HG03066 (cell line): ENCODE measurements around the gene SRP19.
"Not testable (repeated sequence)": the region's sequence is repeated elsewhere in the genome, so short reads cannot be mapped to it uniquely, and the experiment has no call there.

ENCODE experiments used
- ATAC-seq: cut with Tn5 transposase; IDR thresholded peaks from one replicate; pipeline ENCODE4 v1.9.1; 2021; ENCODE audit warnings: low read depth; ENCODE audit not compliant: unreplicated experiment

Gene SRP19

DNA sequence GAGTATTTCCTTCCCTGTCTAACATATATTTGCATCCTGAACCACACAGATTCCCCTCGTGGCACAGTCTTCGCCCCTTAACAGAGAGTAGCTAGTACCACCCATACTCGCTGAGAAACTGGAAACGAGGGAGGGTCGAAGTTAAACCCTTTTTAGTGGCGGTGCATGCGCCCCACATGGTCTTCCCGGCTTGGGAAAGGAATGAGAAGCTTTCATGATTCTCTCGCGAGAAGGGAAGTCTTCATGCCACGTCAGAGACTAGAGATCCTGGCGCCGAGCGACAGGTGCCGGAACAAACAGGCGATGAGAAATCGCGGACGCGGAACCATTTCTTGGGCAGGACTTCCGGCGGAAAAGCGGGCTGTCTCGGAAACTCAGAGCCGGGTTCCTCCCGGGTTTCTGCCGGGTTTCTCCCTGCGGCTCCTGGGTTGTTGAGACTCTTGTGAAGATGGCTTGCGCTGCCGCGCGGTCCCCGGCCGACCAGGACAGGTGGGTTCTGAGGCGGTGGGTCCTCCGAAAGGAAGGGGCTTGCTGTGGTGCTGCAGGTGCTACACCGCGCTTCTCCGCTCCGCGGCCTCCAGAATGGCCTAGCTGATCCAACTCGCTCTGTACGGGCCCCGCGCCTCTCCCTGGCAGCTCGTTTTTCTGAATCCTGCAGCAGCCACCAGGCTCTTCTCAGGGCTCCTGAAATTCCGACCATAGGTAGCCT is at the start of gene SRP19:
Gene SRP19 (plus strand): TSS at position 359 of the 709 bp plus-strand sequence. CDS start 90 bp downstream, at position 449.
- peak; percentile 99 for ATAC-seq

DNA sequence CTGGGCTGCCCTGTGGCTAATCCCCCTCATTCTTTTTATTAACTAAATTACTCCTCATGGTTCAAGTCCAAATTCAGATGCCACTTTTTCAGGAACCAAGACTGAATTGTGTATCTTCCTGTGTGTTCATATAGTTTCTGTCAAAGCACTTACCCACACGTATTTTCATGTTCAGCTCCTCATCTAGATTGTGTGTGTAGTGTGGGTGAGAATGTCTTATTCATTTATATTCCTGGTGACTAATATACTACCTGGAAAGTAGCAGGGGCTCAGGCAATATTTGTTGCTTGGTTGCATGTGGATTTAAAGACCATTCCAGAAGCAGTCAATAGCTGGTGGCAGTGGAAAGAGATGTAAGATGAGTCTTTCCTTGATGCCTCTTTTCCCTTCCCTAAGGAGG is 48.5 kb upstream of the SRP19 start:
- no peak for ATAC-seq

DNA sequence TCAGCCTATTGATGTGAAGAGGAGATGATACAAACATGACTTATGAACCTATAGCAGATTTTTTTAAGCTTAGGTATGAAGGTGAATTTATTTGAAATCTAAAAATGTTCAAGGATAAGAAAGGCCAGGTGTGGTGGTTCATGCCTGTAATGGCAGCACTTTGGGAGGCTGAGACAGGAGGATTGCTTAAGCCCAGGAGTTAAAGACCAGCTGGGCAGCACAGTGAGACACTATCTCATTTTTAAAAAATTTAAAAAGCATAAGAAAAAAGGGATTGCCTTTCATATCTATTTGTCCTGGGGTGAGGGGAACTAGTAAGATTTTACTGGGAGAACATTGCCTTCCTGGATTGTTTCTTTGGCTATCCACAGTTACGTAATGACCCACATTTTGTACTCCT is 40.8 kb upstream of the SRP19 start:
- ATAC-seq = no peak

DNA sequence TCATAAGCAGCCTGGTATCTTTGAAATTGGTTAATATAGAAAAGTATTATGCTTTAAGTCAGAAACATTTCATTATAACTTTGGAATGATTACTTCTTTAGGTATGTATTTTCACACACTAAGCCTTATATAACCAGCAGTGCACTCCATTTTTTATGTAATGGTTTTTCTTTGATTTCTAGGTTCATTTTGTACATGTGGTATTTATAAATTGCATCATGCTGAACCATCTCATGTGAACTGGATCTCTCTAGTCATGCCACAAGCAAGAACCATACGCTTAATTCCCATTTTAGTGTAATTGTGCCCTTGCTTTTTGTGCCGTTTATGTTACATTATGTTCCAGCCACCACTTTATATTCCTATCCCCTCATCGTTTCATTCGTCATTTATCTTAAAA is 38.6 kb upstream of the SRP19 start:
- ATAC-seq = no peak

DNA sequence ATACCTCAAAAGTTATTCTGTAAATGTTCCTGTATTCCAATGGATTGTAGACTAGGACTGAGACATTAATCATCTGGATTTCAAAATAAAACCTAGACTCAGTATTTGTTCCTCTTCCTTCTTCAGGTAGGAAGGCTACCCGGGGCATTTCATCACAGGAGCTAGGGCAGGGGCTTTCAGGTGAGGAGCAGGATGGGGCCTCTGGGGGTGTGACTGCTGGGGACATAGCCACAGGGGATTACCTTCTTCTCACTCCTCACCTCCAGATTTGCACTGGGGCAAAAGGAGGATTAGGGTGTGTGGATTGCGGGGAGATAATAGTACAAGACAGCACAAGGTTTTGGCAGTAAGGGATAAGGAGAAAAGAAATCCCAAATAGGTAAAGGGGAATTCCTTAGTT is 37.9 kb upstream of the SRP19 start:
- no peak for ATAC-seq

DNA sequence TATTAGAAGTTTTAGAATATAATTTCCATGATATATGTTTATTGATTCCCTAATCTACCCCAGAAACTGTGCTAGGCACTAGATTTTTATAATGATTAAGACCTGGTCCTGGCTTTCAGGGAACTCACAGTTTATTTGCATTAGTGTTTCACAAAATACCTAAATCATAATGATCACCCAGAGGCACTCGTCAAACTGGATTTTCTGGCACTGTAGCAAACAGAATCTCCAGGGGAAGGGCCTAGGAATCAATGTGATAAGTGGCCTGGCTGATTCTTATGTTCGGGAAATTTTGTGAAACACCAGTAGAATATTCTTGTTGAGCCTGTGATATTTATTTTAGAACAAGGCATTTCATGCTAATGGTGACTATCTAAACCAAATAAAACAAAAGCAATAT is 37.4 kb upstream of the SRP19 start:
- ATAC-seq = no peak

DNA sequence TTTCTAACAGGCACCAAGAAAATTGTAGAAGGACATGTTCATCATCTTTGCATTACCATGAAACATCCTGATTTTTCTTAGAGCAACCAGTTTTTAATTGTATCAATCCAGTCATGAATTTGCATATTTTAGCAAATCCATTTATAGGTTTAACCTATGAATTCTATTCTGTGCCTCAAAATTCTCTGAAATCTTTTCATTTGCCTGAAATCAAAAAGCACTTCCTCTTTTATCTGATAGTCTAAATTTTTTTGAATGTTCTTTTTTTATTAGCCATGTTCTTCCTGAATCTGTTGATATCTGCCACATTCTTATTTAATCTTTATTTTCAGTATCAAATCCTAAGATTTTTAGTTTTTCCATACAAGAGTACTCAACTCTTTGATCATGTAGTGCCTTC is 36.9 kb upstream of the SRP19 start:
- ATAC-seq = no peak

DNA sequence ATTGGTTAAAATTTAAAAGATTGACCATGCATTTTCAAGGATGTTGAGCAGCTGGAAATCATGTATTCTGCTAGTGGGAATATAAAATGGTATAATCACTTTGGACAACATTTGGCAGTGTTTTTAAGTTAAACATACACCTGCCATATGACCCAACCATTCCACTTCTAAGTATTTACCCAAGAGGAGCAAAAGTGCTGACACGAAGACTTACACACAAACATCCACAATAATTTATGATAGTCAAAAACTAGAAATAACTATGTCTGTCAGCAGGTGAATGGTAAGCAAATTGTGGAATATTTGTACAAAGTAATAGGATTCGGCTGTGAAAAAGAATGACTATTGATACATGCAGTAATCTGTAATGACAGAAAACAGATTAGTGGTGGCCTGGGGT is 30.7 kb upstream of the SRP19 start:
- no peak for ATAC-seq

DNA sequence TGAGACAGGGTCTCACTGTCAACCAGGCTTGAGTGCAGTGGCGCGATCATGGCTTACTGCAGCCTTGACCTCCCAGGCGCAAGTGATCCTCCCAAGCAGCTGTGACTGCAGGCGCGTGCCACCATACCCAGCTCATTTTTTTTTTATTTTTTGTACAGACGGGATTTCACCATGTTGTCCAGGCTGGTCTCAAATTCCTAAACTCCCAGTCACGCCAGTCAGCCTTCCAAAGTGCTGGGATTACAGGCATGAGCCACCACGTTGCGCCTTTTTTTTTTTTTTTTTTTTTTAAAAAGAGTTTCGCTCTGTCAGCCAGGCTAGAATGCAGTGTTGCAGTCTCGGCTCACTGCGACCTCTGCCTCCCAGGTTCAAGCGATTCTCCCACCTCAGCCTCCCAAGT is 27.1 kb upstream of the SRP19 start:
- ATAC-seq = no peak

DNA sequence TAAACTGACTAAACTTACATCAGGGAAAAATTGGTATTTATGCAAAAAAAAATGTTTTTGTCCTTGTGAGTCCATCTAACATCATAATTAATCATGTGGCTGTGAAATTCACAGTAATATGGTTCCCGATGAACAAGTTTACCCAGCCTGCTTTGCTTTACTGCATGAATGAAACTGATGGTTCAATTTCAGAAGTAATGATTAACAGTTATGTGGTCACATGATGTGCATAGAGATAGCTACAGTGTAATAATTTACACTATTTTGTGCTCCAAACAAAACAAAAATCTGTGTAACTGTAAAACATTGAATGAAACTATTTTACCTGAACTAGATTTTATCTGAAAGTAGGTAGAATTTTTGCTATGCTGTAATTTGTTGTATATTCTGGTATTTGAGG is 16.6 kb upstream of the SRP19 start:
- ATAC-seq = no peak

DNA sequence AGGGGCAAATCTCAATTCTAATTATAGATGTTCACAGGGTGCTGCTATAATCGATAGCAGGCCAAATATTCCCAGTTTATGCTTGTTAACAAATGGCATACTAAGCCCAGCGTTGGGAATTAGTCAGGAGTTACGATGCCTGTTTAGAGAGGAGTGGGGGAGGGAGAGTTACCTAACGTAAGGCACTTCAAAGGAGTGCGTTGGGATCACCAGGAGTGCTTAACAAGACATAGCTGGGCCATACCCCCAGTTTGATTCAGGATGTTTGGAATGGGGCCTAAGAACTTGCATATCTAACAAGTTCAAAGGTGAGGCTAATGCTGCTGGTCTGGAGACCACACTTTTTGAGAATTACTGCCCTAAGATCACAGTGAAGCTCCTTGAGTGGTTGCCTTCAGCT is 14.5 kb upstream of the SRP19 start:
- no peak for ATAC-seq

DNA sequence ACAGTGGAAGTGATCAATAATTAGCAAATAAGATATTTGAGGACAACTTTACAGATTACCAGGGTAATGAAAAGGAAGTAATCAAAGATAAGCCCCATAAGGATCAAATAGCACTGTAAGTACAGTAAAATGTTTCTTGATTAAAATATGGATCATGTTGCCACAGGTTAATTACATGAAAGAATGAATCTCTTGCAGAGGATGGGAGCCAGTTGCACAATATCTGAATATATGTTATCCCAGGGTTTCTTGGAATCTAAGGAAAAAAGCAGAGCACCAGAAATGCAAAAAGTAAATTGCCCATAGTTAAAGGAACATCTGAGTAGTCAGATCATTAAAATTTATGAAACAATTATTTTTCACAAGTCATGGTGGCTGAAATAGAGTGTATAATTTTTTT is 13.8 kb upstream of the SRP19 start:
- no peak for ATAC-seq

DNA sequence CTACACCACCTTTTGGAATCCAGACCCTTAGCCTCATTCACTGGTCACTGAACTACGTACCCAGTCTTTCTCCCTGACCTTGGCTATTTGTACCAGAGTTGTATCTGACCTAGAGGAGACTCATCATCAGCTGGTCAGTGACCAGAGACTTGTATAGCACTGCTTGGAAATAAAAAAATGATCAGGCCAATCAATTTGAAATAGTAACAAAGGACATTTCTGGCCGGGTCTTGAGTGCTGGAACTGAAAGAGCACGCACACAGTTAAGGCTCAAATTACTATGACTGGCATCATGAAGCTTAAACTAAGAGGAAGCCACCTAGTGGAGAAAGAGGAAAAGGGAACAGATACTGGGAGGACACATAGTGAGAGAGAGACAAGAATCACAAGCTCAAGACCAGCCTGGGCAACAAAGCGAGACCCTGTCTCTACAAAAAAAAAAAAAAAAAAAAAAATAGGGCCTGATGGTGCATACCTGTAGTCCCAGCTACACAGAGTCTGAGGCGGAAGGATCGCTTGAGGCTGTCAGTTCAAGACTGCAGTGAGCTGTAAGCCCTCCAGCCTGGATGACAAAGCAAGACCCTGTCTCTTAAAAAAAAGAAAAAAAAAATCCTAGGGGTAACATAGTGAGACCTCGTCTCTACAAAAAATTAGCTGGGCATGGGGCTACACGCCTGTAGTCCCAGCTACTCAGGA is 12.8 kb upstream of the SRP19 start:
- peak; percentile 98 for ATAC-seq

DNA sequence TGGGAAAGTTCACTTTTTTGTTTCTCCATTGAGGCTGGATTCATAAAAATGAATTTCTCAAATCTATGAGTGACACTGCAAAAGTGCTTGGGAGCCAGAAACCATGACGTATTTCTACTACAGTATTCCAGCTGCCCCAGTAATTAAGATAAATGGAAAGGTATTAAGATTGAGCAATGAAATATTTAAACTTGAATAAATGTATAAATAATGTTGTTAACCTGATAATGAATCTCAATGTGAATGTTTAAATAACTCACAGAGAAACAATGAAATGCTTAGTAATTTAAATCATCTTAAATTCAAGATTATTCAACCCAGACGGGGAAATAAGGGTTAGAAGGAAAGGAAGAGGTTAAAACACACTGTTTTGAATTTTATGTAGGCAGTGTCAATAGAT is 11.2 kb upstream of the SRP19 start:
- ATAC-seq = no peak

DNA sequence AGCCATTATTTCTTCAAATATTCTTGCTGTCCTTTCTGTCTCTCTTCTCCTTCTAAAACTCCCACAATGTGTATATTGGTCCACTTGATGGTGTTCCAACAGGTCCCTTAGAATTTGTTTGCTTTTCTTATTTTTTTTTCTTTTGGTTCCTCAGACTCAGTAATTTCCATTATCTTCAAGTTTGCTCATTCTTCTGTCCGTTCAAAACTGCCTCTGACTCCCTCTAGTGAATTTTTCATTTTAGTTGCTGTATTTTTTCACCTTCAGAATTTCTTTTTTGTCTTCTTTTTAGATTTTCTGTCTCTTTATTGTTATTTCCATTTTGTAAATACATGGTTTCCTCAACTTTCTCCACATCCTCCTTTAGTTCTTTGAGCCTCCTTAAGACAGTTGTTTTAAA is 6.4 kb upstream of the SRP19 start:
- ATAC-seq = no peak

DNA sequence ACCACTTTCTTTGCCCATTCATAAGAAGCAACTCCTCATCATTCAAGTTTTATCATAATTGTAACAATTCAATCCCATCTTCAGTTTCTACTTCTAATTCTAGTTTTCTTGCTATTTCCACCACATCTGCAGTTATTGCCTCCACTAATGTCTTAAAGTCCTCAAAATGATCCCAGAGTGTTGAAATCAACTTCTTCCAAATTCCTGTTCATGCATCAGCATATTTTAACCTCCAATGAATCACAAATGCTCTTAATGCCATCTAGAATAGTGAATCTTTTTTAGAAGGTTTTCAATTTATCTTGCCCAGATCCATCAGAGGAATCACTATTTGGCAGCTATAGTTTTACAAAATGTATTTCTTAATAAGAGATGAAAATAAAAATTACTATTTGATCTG is 3.2 kb upstream of the SRP19 start:
- ATAC-seq = no peak

DNA sequence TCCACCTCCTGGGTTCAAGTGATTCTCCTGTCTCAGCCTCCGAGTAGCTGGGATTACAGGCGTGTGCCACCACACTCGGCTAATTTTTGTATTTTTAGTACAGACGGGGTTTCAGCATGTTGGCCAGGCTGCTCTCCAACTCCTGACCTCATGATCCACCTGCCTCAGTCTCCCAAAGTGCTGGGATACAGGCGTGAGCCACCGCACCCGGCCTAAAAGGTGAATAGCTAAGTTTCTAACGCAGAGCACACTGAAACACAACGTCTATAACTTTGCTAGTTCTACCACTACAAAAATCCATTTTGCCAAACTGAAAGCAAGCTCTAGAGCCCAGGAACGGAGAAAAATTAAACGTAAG is 537 bp upstream of the SRP19 start:
- ATAC-seq = not testable (repeated sequence)

DNA sequence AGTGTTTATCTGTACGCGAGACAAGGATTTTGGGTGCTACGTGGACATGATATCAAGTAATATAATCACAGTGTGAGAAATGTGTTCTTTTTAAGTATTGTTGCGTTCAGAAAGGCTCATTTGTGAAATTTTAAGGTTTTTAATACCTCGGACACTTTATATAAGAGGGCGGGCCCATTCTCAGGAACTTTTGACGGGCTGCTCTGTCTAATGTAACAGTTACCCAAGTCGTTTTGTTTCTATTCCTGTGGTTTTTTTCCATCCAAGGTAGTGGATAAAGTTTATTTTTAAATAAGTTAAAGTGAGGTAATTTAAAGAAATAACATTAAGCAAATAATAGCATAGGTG is 525 bp downstream of the SRP19 start:
- ATAC-seq = no peak

DNA sequence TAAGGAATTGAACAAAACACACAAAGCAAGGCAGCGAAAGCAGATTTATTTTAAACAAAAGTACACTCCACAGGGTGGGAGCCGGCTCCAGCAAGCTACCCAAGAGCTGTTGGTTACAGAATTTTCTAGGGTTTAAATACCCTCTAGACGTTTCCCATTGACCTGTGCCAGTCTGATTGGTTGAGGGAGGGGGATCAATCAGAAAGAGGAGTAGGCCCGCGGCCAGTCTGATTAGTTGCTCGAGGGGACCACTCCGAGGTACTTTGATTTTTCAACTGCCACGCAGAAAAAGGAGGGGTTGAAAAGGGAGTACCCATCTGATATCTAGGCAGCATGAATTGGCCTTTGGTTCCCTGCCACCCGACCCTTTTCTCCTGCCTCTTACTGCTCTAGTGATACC is 998 bp downstream of the SRP19 start:
- ATAC-seq = no peak

DNA sequence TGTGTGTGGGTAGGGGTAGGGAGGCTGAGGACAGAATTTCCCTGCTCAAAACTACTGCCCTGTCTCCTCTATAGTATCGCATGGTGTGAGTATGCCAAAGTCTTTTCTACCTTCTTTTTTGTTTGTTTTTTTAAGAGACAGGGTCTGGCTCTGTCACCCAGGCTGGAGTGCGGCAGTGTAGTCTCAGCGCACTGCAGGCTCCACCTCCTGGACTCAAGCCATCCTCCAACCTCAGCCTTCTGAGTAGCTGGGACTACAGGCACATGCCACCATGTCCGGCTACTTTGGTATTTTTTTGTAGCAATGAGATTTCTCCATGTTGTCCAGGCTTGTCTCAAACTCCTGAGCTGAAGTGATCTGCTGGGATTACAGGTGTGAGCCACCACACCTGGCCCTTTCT is 2.5 kb downstream of the SRP19 start:
- ATAC-seq = no peak

DNA sequence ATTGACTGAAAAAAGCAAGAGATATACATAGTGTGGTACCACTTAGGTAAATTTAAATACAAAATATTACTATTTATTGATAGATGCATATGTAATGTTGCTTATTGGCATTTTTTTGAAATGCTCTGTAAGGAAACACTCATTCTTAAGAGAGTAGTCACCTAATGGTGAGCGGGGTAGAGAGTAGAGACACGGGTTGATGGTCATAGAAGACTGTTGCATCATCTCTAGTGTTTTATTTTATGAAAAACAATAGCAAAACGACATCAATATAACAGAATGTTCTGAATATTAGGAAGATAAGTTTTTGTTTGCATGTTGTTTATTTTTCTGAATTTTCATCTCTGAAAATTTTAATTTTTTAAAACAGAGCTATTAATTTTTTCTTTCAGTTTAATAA is 4.0 kb downstream of the SRP19 start:
- no peak for ATAC-seq

DNA sequence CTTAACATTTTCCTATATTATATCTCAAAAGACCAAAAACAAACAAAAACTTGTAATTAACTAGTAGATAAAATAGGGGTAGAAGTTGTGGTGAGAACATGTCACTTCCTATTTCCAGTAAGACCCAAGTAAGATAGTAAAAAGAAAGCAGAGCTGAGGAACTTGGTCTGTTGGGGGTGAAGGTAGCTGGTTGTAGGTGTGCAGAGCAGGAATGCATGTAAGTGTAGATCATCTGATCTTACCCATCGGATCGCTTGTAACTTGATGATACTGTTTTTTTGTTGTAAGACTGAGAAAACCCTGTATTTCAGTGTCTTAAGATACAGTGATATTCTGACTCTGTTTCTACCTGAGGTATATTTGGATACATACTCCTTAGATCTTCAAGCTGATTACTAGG is 5.7 kb downstream of the SRP19 start:
- no peak for ATAC-seq

DNA sequence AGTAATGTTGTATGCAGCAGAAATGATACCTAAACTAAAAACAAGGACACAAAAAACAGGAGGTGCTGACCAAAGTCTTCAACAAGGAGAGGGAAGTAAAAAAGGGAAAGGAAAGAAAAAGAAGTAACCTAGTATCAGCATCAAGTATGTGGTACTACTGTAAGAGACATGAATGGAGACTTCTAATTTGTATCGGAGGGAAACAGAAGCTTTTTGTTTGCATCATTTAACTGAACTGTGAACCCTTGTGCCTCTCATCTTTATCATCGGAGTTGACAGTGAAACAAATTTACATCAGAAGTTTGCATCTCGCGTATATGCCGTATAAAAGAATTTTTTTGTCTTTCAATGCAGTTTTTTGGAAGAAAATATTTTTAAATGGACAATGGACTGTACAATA is 6.3 kb downstream of the SRP19 start:
- ATAC-seq = no peak
